ENCODE results near the gene DNAJB14.
A peak's percentile ranks its signal among the peaks of the same experiment; 100 is the strongest.
"Not testable (repeated sequence)": the region's sequence is repeated elsewhere in the genome, so short reads cannot be mapped to it uniquely, and the experiment has no call there.

DNAJB14 gene

GRCh38 chr4:99958207-99958606 is 11.8 kb upstream of the DNAJB14 start:
- not testable (repeated sequence) for H3K4me3 ChIP-seq (ENCODE audit: low read length); H3K4me1 ChIP-seq (ENCODE audit: insufficient read depth, low read length); H2AFZ ChIP-seq (ENCODE audit: low read depth, low read length); H3K36me3 ChIP-seq (ENCODE audit: insufficient read depth, low read length); H3K9me3 ChIP-seq (ENCODE audit: low read length); H3K27me3 ChIP-seq (ENCODE audit: insufficient read depth, low read length)

DNA sequence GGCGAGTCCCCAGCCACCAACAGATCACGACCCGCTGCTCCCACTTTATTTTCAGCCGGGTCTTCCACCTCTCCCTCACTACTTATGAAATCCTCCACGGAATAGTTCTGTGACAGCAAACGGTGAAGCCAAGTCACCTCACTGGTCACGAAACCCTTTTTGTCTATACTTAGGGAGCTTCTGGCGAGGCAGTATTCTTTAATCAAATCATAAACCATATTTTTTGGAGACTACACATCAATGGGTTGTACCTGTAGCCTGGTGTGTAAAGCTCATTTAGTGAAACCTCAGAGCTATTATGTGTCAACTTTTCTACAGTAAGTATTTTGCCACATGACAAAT is 4.5 kb upstream of the DNAJB14 start:
- Histone ChIP-seq H3K36me3 (ENCODE audit: insufficient read depth, low read length) (peaks cover 18% of the 10 kb centered on the region), H3K9me3 (ENCODE audit: low read length) (no peaks in the 10 kb centered on the region), H3K4me1 (ENCODE audit: insufficient read depth, low read length) (peaks cover 26% of the 10 kb centered on the region), H3K27me3 (ENCODE audit: insufficient read depth, low read length) (no peaks in the 10 kb centered on the region), H3K4me3 (ENCODE audit: low read length) (peak overlapping the region; percentile 86), H2AFZ (ENCODE audit: low read depth, low read length) (peak overlapping the region; percentile 93)

DNA sequence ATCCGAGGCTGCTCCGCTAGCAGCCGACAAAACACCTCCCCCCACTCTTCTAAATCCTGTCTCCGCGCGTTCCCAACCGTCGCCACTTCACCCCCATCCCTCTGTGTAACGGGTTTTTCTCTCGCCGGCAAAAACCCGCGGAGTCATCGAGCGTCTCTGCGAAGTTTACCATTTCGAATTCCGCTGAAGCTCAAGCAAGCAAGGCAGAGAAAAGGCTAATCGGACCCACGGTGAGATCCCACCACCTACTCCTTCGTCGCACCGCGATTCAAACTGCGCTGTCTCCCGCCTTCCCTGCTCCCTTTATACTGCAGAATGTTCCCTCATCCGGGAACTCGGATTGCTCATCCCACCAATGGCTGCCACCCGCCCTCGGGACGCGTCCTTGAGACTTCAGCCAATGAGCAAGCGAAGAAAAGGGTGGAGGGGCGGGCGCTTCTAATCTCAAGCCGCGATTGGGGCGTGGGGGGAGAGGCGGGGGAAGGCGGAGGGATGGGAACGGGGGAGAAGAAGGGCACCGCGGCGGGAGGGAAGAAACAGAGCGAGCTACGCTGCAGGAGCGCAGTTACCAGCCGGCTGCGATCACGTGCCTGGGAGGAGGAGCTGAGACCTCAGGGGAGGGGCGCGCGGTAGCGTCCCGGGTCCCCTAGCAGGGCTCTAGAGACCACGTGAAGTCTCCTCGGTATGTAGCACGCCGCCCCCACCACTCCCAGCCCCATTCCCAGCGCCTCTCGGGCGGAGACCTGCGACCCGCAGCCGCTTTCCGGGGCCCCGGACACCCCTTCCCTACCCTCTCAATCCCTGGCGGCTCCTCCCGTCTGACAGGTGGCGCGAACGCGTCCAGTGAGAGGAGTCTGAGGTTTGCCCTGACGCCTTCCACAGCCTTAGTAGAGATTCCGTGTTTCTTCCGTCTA is 3.8 kb upstream of the DNAJB14 start, which contains the start of gene H2AZ1:
Gene H2AZ1 (minus strand): TSS at position 277 of the 914 bp plus-strand sequence. CDS start 105 bp downstream, at position 172.
- peaks cover 18% of the 10 kb centered on the region for H3K36me3 ChIP-seq (ENCODE audit: insufficient read depth, low read length)
- no peaks in the 10 kb centered on the region for H3K9me3 ChIP-seq (ENCODE audit: low read length)
- H3K27me3 ChIP-seq (ENCODE audit: insufficient read depth, low read length) = no peaks in the 10 kb centered on the region
- H3K4me1 ChIP-seq (ENCODE audit: insufficient read depth, low read length) = peaks cover 30% of the 10 kb centered on the region
- peak within 1 kb of the TSS; percentile 97 for H3K4me3 ChIP-seq (ENCODE audit: low read length)
- H2AFZ ChIP-seq (ENCODE audit: low read depth, low read length) = peak within 1 kb of the TSS; percentile 93

DNA sequence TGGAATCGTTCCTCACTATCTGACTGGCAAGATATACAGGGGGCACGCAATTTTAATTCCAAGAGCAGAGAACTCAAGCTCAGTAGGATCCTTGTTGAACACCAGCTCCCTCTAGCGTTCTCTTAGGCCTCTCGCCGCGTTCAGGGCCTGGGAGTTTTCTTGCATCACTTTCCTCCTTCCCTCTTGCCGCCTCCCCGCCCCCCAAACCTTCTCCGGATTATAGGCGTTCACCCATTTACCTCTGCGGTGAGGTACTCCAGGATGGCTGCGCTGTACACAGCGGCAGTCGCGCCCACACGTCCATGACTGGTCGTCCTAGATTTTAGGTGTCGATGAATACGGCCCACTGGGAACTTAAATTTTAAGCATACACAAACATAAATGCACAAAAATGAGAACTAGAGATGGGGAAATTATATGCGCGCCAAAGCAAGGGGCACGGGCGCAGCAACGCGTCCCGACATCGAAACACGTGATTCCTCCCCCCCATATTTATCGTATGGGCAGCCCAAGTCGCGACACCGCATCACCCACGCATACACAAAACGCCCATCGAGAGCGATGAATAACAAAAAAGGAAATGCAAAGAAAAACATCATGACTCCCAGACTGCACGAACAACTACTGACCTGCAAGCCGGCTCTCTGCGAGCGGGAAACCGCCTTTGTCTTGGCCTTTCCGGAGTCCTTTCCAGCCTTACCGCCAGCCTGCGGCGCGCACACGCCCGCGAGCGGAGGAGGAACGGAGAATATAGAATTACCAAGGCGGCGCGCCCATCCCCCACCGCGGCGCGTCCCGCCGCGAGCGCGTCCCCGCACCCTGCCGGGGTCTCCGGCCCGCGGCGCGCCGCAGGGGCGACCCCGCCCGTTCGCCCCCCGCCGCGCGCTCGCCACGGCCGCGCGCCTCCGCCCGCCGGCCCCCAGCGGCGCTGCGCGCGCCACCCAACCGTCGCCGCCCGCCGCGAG is 2.9 kb upstream of the DNAJB14 start:
- Histone ChIP-seq H3K9me3 (ENCODE audit: low read length) (no peaks in the 10 kb centered on the region), H3K4me1 (ENCODE audit: insufficient read depth, low read length) (peaks cover 36% of the 10 kb centered on the region), H3K36me3 (ENCODE audit: insufficient read depth, low read length) (peaks cover 18% of the 10 kb centered on the region), H3K27me3 (ENCODE audit: insufficient read depth, low read length) (no peaks in the 10 kb centered on the region), H3K4me3 (ENCODE audit: low read length) (peak overlapping the region; percentile 97), H2AFZ (ENCODE audit: low read depth, low read length) (no peak overlapping the region)

GRCh38 chr4:99947608-99948007 is 1.2 kb upstream of the DNAJB14 start:
- no peaks in the 10 kb centered on the region for H3K27me3 ChIP-seq (ENCODE audit: insufficient read depth, low read length)
- peak overlapping the region; percentile 97 for H3K4me3 ChIP-seq (ENCODE audit: low read length)
- H2AFZ ChIP-seq (ENCODE audit: low read depth, low read length) = no peak overlapping the region
- H3K4me1 ChIP-seq (ENCODE audit: insufficient read depth, low read length) = peaks cover 36% of the 10 kb centered on the region
- peaks cover 18% of the 10 kb centered on the region for H3K36me3 ChIP-seq (ENCODE audit: insufficient read depth, low read length)
- H3K9me3 ChIP-seq (ENCODE audit: low read length) = no peaks in the 10 kb centered on the region

DNA sequence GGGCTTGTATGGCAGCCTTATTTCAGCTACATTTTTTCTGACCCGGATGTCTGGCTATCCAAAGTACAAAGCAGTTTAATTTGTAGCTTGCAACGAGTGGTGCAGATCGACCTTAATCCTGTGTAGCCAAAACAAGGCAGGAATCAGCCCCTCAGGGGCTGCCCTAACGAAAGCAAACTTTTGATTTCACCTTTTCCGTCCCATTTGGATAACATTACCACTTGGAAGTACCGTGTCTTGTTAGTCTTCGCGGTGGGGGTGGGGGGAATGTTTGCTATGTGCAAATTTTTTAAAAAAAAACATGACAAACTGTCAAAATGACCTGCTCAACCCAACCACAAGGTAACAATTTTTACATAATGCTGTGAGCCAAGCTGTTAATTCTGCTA is 766 bp upstream of the DNAJB14 start:
- Histone ChIP-seq H2AFZ (ENCODE audit: low read depth, low read length) (no peak overlapping the region), H3K4me1 (ENCODE audit: insufficient read depth, low read length) (peaks cover 36% of the 10 kb centered on the region), H3K9me3 (ENCODE audit: low read length) (no peaks in the 10 kb centered on the region), H3K4me3 (ENCODE audit: low read length) (peak overlapping the region; percentile 83), H3K27me3 (ENCODE audit: insufficient read depth, low read length) (no peaks in the 10 kb centered on the region), H3K36me3 (ENCODE audit: insufficient read depth, low read length) (peaks cover 18% of the 10 kb centered on the region)

DNA sequence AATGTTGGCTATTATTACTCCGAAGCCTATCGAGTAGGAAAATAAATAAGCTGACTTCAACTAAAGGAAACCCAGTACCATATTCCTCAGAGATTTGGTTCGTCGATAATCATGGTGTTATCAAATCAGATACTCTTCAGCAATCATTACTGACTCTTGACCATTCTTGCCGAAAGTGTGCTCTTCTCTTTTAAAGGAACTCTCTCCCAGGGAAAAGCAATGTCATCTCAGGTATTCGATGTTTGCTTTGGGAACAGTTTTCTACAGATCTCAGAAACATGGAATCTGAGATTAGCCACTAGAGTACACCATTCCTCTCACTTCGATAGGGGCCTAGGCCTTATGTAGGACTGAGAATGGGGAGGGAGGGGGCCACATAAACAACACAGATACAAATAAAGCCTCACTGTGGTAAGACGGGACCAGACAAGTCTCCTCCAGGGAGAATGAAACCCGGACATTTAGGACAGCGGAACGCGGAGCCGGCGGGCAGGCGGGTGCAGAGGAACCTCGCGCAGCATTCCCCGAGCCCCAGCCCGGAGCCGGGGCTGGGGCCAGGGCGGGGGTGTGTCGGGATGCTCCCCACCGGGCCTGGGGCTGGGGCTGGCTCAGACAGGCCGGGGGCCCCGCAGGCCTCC is 581 bp downstream of the DNAJB14 start:
- Histone ChIP-seq H3K27me3 (ENCODE audit: insufficient read depth, low read length) (no peaks in the 10 kb centered on the region), H3K4me1 (ENCODE audit: insufficient read depth, low read length) (peaks cover 32% of the 10 kb centered on the region), H3K9me3 (ENCODE audit: low read length) (no peaks in the 10 kb centered on the region), H2AFZ (ENCODE audit: low read depth, low read length) (no peak overlapping the region), H3K36me3 (ENCODE audit: insufficient read depth, low read length) (peaks cover 18% of the 10 kb centered on the region), H3K4me3 (ENCODE audit: low read length) (peak overlapping the region; percentile 83)

DNA sequence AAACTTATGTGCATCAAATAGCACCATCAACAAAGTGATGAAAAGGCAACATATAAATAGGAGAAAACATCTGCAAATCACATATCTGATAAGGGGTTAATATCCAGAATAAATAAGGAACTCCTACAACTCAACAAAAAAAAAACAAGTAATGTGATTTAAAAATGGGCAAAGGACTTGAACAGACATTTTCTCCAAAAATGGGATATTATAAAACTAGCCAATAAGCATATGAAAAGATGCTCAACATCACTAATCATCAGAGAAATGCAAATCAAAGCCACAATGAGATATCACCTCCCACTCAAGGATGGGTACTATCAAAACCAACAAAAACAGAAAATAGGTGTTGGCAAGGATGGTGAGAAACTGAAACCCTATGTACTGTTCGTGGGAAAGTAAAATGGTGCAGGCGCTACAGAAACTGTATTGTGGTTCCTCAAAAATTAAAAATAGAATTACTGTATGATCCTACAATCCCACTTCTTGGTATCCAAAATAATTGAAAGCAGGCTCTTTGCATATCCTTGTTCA is 2.4 kb downstream of the DNAJB14 start:
- Histone ChIP-seq H3K9me3 (ENCODE audit: low read length) (no peaks in the 10 kb centered on the region), H3K4me3 (ENCODE audit: low read length) (no peak overlapping the region), H3K36me3 (ENCODE audit: insufficient read depth, low read length) (peaks cover 18% of the 10 kb centered on the region), H3K4me1 (ENCODE audit: insufficient read depth, low read length) (peaks cover 31% of the 10 kb centered on the region), H2AFZ (ENCODE audit: low read depth, low read length) (no peak overlapping the region), H3K27me3 (ENCODE audit: insufficient read depth, low read length) (no peaks in the 10 kb centered on the region)

DNA sequence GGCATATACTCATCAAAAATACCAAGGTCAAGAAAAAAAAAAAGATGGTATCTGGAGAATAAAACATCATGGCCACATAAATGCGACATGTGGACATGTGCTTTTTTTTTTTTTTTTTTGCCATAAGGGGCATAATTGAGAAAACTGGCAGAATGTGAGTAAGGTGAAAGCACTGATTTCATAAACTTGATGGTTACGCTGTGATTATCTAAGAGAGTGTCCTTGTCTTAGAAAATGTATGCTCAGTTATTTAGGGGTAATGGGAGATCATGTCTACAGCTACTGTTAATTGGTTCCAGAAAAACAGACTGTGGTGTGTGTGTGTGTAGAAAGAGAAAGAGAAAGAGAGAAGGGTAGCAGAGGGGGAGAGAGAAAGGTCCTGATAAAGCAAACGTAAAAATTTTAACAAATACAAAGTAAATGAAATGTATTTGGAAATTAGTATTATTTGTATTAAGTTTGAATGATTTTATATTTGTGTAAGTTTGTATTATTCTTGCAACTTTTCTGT is 8.1 kb downstream of the DNAJB14 start:
- Histone ChIP-seq H3K4me3 (ENCODE audit: low read length) (no peak overlapping the region), H2AFZ (ENCODE audit: low read depth, low read length) (no peak overlapping the region), H3K36me3 (ENCODE audit: insufficient read depth, low read length) (peaks cover 2% of the 10 kb centered on the region), H3K4me1 (ENCODE audit: insufficient read depth, low read length) (no peaks in the 10 kb centered on the region), H3K9me3 (ENCODE audit: low read length) (peaks cover 2% of the 10 kb centered on the region), H3K27me3 (ENCODE audit: insufficient read depth, low read length) (no peaks in the 10 kb centered on the region)

- Histone ChIP-seq H2AFZ (ENCODE audit: low read depth, low read length) (no peak overlapping the region), H3K4me3 (ENCODE audit: low read length) (no peak overlapping the region), H3K36me3 (ENCODE audit: insufficient read depth, low read length) (peaks cover 7% of the 10 kb centered on the region), H3K27me3 (ENCODE audit: insufficient read depth, low read length) (no peaks in the 10 kb centered on the region), H3K4me1 (ENCODE audit: insufficient read depth, low read length) (no peaks in the 10 kb centered on the region), H3K9me3 (ENCODE audit: low read length) (peaks cover 2% of the 10 kb centered on the region)
These were observed 11.5 kb downstream of the DNAJB14 start for GRCh38 chr4:99934891-99935290.

DNA sequence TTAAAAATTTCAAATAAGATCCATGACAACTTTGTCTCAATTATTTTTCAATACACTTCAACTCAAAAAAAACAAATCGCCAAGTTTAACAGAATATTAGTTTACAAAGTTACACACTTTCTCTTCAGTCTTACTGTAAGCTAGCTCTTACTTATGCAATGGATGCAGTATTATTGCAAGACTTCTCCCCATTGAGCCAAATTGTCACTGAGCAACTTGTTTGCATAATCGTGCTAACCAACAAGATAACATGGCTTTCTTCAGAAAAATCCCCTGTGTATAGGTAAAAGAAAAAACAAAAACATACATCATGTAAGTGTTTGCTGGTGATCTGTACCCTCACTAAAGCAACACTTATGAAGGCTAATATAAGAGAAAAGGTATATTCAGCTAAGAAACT is 18.9 kb downstream of the DNAJB14 start:
- no peaks in the 10 kb centered on the region for H3K4me1 ChIP-seq (ENCODE audit: insufficient read depth, low read length)
- H3K36me3 ChIP-seq (ENCODE audit: insufficient read depth, low read length) = peaks cover 22% of the 10 kb centered on the region
- H3K27me3 ChIP-seq (ENCODE audit: insufficient read depth, low read length) = no peaks in the 10 kb centered on the region
- no peaks in the 10 kb centered on the region for H3K9me3 ChIP-seq (ENCODE audit: low read length)
- H2AFZ ChIP-seq (ENCODE audit: low read depth, low read length) = no peak overlapping the region
- no peak overlapping the region for H3K4me3 ChIP-seq (ENCODE audit: low read length)

DNA sequence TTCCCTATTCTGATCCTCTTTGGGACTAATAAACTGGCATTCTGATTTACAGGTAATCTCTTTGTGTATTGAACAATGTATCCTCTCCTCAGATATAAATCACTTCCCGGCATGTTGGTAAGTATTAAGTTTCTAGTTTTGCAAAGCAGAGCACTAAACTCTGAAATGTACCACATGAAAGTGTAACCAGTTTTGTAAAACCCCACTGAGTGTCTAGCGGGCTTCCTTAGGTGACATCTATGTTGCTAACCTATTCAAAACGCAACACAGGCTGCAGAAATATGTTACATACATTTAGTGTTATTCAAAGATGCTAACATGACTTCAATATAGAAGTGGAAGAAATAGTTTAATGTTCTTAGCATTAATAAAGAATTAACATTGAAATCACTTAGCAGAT is 25.2 kb downstream of the DNAJB14 start:
- Histone ChIP-seq H3K36me3 (ENCODE audit: insufficient read depth, low read length) (peaks cover 32% of the 10 kb centered on the region), H3K27me3 (ENCODE audit: insufficient read depth, low read length) (no peaks in the 10 kb centered on the region), H3K4me3 (ENCODE audit: low read length) (no peak overlapping the region), H2AFZ (ENCODE audit: low read depth, low read length) (no peak overlapping the region), H3K4me1 (ENCODE audit: insufficient read depth, low read length) (no peaks in the 10 kb centered on the region), H3K9me3 (ENCODE audit: low read length) (peaks cover 7% of the 10 kb centered on the region)
